Stimulated activated naive B cell treated with anti-CD40 and anti-IgM and Interleukin-4, amounts not matched to agents 10 μg/mL and 1 μg/mL and 100 μg/mL, for 72 hours (primary cell): ENCODE results near the gene WDR53.
"Not testable (repeated sequence)": the region's sequence is repeated elsewhere in the genome, so short reads cannot be mapped to it uniquely, and the experiment has no call there.

Source experiments
- ATAC-seq, 2 donors: fragments of 150-1000 bp; cut with Tn5 transposase; replicated peaks; 2 replicates each; pipeline ENCODE4 v1.10.0; 2021; ENCODE audit warnings: moderate library complexity in 1 of 2
- DNase-seq: peaks from one replicate; pipeline ENCODE4 v3.0.0; 2021
- H3K27ac Mint-ChIP-seq: one replicate; pipeline ENCODE4 v1.8.0; 2022; ENCODE audit warnings: mild to moderate bottlenecking, mixed read lengths
- H3K27me3 Mint-ChIP-seq, 2 donors: one replicate each; pipeline ENCODE4 v1.8.0; 2022; ENCODE audit warnings: mixed read lengths in 2 of 2
- H3K36me3 Mint-ChIP-seq, 2 donors: one replicate each; pipeline ENCODE4 v1.8.0; 2022; ENCODE audit warnings: mixed read lengths in 2 of 2, mild to moderate bottlenecking in 1 of 2
- H3K4me1 Mint-ChIP-seq, 2 donors: one replicate each; pipeline ENCODE4 v1.8.0; 2022; ENCODE audit warnings: mixed read lengths in 2 of 2, mild to moderate bottlenecking in 1 of 2
- H3K4me3 Mint-ChIP-seq, 2 donors: one replicate each; pipeline ENCODE4 v1.8.0; 2022; ENCODE audit warnings: mild to moderate bottlenecking in 2 of 2, mixed read lengths in 2 of 2, moderate library complexity in 1 of 2
- H3K9me3 Mint-ChIP-seq, 2 donors: one replicate each; pipeline ENCODE4 v1.8.0; 2022; ENCODE audit warnings: mixed read lengths in 2 of 2, mild to moderate bottlenecking in 1 of 2

Gene WDR53

GRCh38 chr3:196549312-196549711, 19.0 kb downstream of the WDR53 start:
- H3K27ac Mint-ChIP-seq, H3K4me3 Mint-ChIP-seq, ATAC-seq, H3K4me1 Mint-ChIP-seq, H3K27me3 Mint-ChIP-seq, DNase-seq: not testable (repeated sequence)
- peaks cover 12 to 13% of the 10 kb centered on the region in 2 donors for H3K36me3 Mint-ChIP-seq
- H3K9me3 Mint-ChIP-seq: peaks cover 16 to 17% of the 10 kb centered on the region in 2 donors

- Mint-ChIP-seq H3K4me3 (no peak overlapping the region), H3K36me3 (peaks cover 9 to 12% of the 10 kb centered on the region in 2 donors), H3K4me1 (peaks cover 0 to 8% of the 10 kb centered on the region in 2 donors), H3K27me3 (peaks cover 5 to 10% of the 10 kb centered on the region in 2 donors), H3K27ac (no peak overlapping the region), H3K9me3 (peaks cover 15 to 17% of the 10 kb centered on the region in 2 donors)
- ATAC-seq: no peak
- no peak for DNase-seq
Observed at GRCh38 chr3:196547067-196547466, 21.3 kb downstream of the WDR53 start.

GRCh38 chr3:196546537-196546936, 21.8 kb downstream of the WDR53 start:
- no peak for ATAC-seq
- Mint-ChIP-seq H3K27ac (no peak overlapping the region), H3K4me1 (peaks cover 0 to 8% of the 10 kb centered on the region in 2 donors), H3K4me3 (no peak overlapping the region), H3K36me3 (peaks cover 9 to 10% of the 10 kb centered on the region in 2 donors), H3K27me3 (peaks cover 5 to 10% of the 10 kb centered on the region in 2 donors), H3K9me3 (peaks cover 13 to 17% of the 10 kb centered on the region in 2 donors)
- no peak for DNase-seq

- H3K36me3 Mint-ChIP-seq: peaks cover 7 to 9% of the 10 kb centered on the region in 2 donors
- peaks cover 0 to 8% of the 10 kb centered on the region in 2 donors for H3K4me1 Mint-ChIP-seq
- peaks cover 9 to 10% of the 10 kb centered on the region in 2 donors for H3K9me3 Mint-ChIP-seq
- DNase-seq (no peak), ATAC-seq (peak in 1 of 2 donors; percentile 27)
- peaks cover 5 to 10% of the 10 kb centered on the region in 2 donors for H3K27me3 Mint-ChIP-seq
- H3K4me3 Mint-ChIP-seq: no peak overlapping the region
- H3K27ac Mint-ChIP-seq: no peak overlapping the region
Observed at GRCh38 chr3:196544491-196544992, 23.8 kb downstream of the WDR53 start.

GRCh38 chr3:196541684-196542445, 26.5 kb downstream of the WDR53 start:
- Mint-ChIP-seq H3K27me3 (peaks cover 9 to 16% of the 10 kb centered on the region in 2 donors), H3K9me3 (peaks cover 0 to 1% of the 10 kb centered on the region in 2 donors), H3K36me3 (no peaks in the 10 kb centered on the region), H3K4me3 (no peak overlapping the region), H3K4me1 (peaks cover 0 to 13% of the 10 kb centered on the region in 2 donors), H3K27ac (no peak overlapping the region)
- no peak for ATAC-seq
- no peak for DNase-seq

- Mint-ChIP-seq H3K36me3 (no peaks in the 10 kb centered on the region), H3K27me3 (peaks cover 11% of the 10 kb centered on the region in 2 donors), H3K4me3 (no peak overlapping the region), H3K9me3 (no peaks in the 10 kb centered on the region), H3K27ac (no peak overlapping the region), H3K4me1 (peaks cover 0 to 5% of the 10 kb centered on the region in 2 donors)
- DNase-seq: no peak
- ATAC-seq: no peak
Observed at GRCh38 chr3:196537319-196537984, 30.9 kb downstream of the WDR53 start.

- peaks cover 0 to 5% of the 10 kb centered on the region in 2 donors for H3K4me1 Mint-ChIP-seq
- H3K4me3 Mint-ChIP-seq: no peak overlapping the region
- no peak overlapping the region for H3K27ac Mint-ChIP-seq
- peaks cover 4 to 6% of the 10 kb centered on the region in 2 donors for H3K9me3 Mint-ChIP-seq
- ATAC-seq (no peak), DNase-seq (no peak)
- H3K36me3 Mint-ChIP-seq: peaks cover 0 to 7% of the 10 kb centered on the region in 2 donors
- H3K27me3 Mint-ChIP-seq: peaks cover 17 to 20% of the 10 kb centered on the region in 2 donors
Observed at GRCh38 chr3:196533260-196533681, 35.1 kb downstream of the WDR53 start.

GRCh38 chr3:196531418-196531817, 36.9 kb downstream of the WDR53 start:
- peaks cover 0 to 7% of the 10 kb centered on the region in 2 donors for H3K36me3 Mint-ChIP-seq
- peak overlapping the region in 1 of 2 donors; percentile 35 for H3K4me3 Mint-ChIP-seq
- DNase-seq: no peak
- H3K27me3 Mint-ChIP-seq: peaks cover 13 to 17% of the 10 kb centered on the region in 2 donors
- H3K9me3 Mint-ChIP-seq: peaks cover 4 to 6% of the 10 kb centered on the region in 2 donors
- peak overlapping the region; percentile 76 for H3K27ac Mint-ChIP-seq
- H3K4me1 Mint-ChIP-seq: peaks cover 7 to 11% of the 10 kb centered on the region in 2 donors
- no peak for ATAC-seq

GRCh38 chr3:196528639-196529233, 39.6 kb downstream of the WDR53 start:
- peaks cover 13 to 17% of the 10 kb centered on the region in 2 donors for H3K27me3 Mint-ChIP-seq
- ATAC-seq: peak; percentile 94 to 98
- H3K4me1 Mint-ChIP-seq: peaks cover 7 to 11% of the 10 kb centered on the region in 2 donors
- peaks cover 0 to 7% of the 10 kb centered on the region in 2 donors for H3K36me3 Mint-ChIP-seq
- peaks cover 4 to 6% of the 10 kb centered on the region in 2 donors for H3K9me3 Mint-ChIP-seq
- DNase-seq: peak; percentile 80
- H3K4me3 Mint-ChIP-seq: peak overlapping the region; percentile 77 to 82
- peak overlapping the region; percentile 79 for H3K27ac Mint-ChIP-seq

GRCh38 chr3:196525141-196525540, 43.2 kb downstream of the WDR53 start:
- Mint-ChIP-seq H3K4me3 (no peak overlapping the region), H3K27me3 (no peaks in the 10 kb centered on the region), H3K4me1 (peaks cover 7 to 11% of the 10 kb centered on the region in 2 donors), H3K27ac (no peak overlapping the region), H3K36me3 (peaks cover 5 to 12% of the 10 kb centered on the region in 2 donors), H3K9me3 (peaks cover 15 to 18% of the 10 kb centered on the region in 2 donors)
- DNase-seq (no peak), ATAC-seq (no peak)

- Mint-ChIP-seq H3K27ac (no peak overlapping the region), H3K27me3 (no peaks in the 10 kb centered on the region), H3K4me1 (peaks cover 7 to 11% of the 10 kb centered on the region in 2 donors), H3K9me3 (peaks cover 16 to 22% of the 10 kb centered on the region in 2 donors), H3K4me3 (no peak overlapping the region), H3K36me3 (peaks cover 5 to 12% of the 10 kb centered on the region in 2 donors)
- no peak for DNase-seq
- ATAC-seq: no peak
Observed at GRCh38 chr3:196524527-196524926, 43.8 kb downstream of the WDR53 start.

GRCh38 chr3:196523841-196524240, 44.5 kb downstream of the WDR53 start:
- Mint-ChIP-seq H3K27ac (no peak overlapping the region), H3K9me3 (peaks cover 19 to 24% of the 10 kb centered on the region in 2 donors), H3K4me3 (no peak overlapping the region), H3K4me1 (peaks cover 7 to 11% of the 10 kb centered on the region in 2 donors), H3K27me3 (no peaks in the 10 kb centered on the region), H3K36me3 (peaks cover 8 to 14% of the 10 kb centered on the region in 2 donors)
- ATAC-seq (no peak), DNase-seq (no peak)

- not testable (repeated sequence) for DNase-seq, H3K27ac Mint-ChIP-seq, ATAC-seq, H3K4me3 Mint-ChIP-seq, H3K27me3 Mint-ChIP-seq, H3K4me1 Mint-ChIP-seq
- peaks cover 10 to 16% of the 10 kb centered on the region in 2 donors for H3K36me3 Mint-ChIP-seq
- H3K9me3 Mint-ChIP-seq: peaks cover 24 to 27% of the 10 kb centered on the region in 2 donors
Observed at GRCh38 chr3:196521291-196521690, 47.1 kb downstream of the WDR53 start.

- Mint-ChIP-seq H3K9me3 (peaks cover 28 to 33% of the 10 kb centered on the region in 2 donors), H3K27me3 (no peaks in the 10 kb centered on the region), H3K4me3 (no peak overlapping the region), H3K4me1 (no peaks in the 10 kb centered on the region), H3K27ac (no peak overlapping the region), H3K36me3 (peaks cover 10 to 18% of the 10 kb centered on the region in 2 donors)
- DNase-seq (no peak), ATAC-seq (no peak)
Observed at GRCh38 chr3:196519718-196520082, 48.7 kb downstream of the WDR53 start.
